Vagina (tissue), 2 donors: Measurements from ENCODE around the gene TNNC1. TPM values are rescaled to one million over a fixed set of nuclear protein-coding genes. Genes with fewer than 3 reads are reported as not detected.
A peak's percentile ranks its signal among the peaks of the same experiment; 100 is the strongest.

Source experiments
- DNase-seq, 2 donors: peaks; one replicate each; pipeline ENCODE4 v3.0.0-alpha.2; 2017; ENCODE audit errors: extremely low spot score in 2 of 2
- H3K27ac ChIP-seq: fragments of 200-600 bp; sonication (generic); one replicate; pipeline ENCODE4 v1.5.1; 2019
- H3K27me3 ChIP-seq: fragments of 200-600 bp; sonication (generic); one replicate; pipeline ENCODE4 v1.5.1; 2019
- H3K36me3 ChIP-seq, 2 donors: fragments of 200-600 bp; sonication (generic); one replicate each; pipeline ENCODE4 v1.5.1; 2017 to 2019
- H3K4me1 ChIP-seq: fragments of 200-600 bp; sonication (generic); one replicate; pipeline ENCODE4 v1.5.1; 2019
- H3K4me3 ChIP-seq, 2 donors: fragments of 200-600 bp; sonication (generic); 1 replicate in 1 of 2; 2 replicates in 1 of 2; pipeline ENCODE4 v1.5.1; 2016 to 2019
- H3K9me3 ChIP-seq: fragments of 200-600 bp; sonication (generic); one replicate; pipeline ENCODE4 v1.5.1; 2019
- POLR2A ChIP-seq, 2 donors: fragments of 450-650 bp; IDR thresholded peaks; one replicate each; pipeline ENCODE4 v1.6.1; 2017; ENCODE audit warnings: antibody characterized with exemption in 2 of 2, mild to moderate bottlenecking in 2 of 2, moderate library complexity in 2 of 2
- POLR2AphosphoS5 ChIP-seq, 2 donors: sonication (generic); formaldehyde crosslinking; IDR thresholded peaks; one replicate each; pipeline ENCODE4 v1.9.0; 2017; ENCODE audit warnings: antibody characterized with exemption in 2 of 2, mild to moderate bottlenecking in 2 of 2, low read depth in 1 of 2; ENCODE audit not compliant: insufficient read depth in 1 of 2
- intact Hi-C: fragments of 100-400 bp; cut with DNase I; formaldehyde crosslinking; loops from one replicate; pipeline ENCODE4 v1.15.1; 2023
- total RNA-seq: library from RNA; depleted of rRNA; stranded (reverse); fragments of >200 nt; gene quantifications from one replicate; pipeline ENCODE4 v1.2.3, GENCODE V29; 2016
- TF ChIP-seq, protein P1 (sequence below), 3 experiments: fragments of 450-650 bp in 2 of 3; fragments of 200-600 bp in 1 of 3; sonication (generic) in 1 of 3; IDR thresholded peaks; one replicate each; pipeline ENCODE4 v1.5.1; 2017 to 2019; ENCODE audit warnings: antibody characterized with exemption in 3 of 3, mild to moderate bottlenecking in 2 of 3, moderate library complexity in 2 of 3

Gene TNNC1
- total RNA-seq, 1 donor from 2014 or later: 1.7 TPM

GRCh38 chr3:52429779-52430415 lies 23.9 kb downstream of the TNNC1 start:
- H3K4me1 ChIP-seq: peaks cover 27% of the 10 kb centered on the region
- TF ChIP-seq, protein P1, sequence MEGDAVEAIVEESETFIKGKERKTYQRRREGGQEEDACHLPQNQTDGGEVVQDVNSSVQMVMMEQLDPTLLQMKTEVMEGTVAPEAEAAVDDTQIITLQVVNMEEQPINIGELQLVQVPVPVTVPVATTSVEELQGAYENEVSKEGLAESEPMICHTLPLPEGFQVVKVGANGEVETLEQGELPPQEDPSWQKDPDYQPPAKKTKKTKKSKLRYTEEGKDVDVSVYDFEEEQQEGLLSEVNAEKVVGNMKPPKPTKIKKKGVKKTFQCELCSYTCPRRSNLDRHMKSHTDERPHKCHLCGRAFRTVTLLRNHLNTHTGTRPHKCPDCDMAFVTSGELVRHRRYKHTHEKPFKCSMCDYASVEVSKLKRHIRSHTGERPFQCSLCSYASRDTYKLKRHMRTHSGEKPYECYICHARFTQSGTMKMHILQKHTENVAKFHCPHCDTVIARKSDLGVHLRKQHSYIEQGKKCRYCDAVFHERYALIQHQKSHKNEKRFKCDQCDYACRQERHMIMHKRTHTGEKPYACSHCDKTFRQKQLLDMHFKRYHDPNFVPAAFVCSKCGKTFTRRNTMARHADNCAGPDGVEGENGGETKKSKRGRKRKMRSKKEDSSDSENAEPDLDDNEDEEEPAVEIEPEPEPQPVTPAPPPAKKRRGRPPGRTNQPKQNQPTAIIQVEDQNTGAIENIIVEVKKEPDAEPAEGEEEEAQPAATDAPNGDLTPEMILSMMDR (IDR thresholded peaks at IDR 0.05): no peak
- no peak for TF ChIP-seq POLR2A (IDR thresholded peaks at IDR 0.05)
- no peak for TF ChIP-seq POLR2AphosphoS5 (IDR thresholded peaks at IDR 0.05; ENCODE audit: insufficient read depth in 1 of 2, low read depth in 1 of 2)
- DNase-seq: no peak
- no peaks in the 10 kb centered on the region for H3K9me3 ChIP-seq
- H3K27ac ChIP-seq: no peak overlapping the region
- H3K36me3 ChIP-seq: no peaks in the 10 kb centered on the region
- intact Hi-C loops: loop anchor here (2.0 to 10.0 kb wide), 2 partner anchors 15 to 95 kb away; partner anchors contain the start of gene SEMA3G
- H3K4me3 ChIP-seq: no peak overlapping the region
- H3K27me3 ChIP-seq: no peaks in the 10 kb centered on the region

GRCh38 chr3:52429031-52429430 lies 24.8 kb downstream of the TNNC1 start:
- intact Hi-C loops: loop anchor here (2.0 to 10.0 kb wide), 2 partner anchors 16 to 96 kb away; partner anchors contain the start of gene SEMA3G
- H3K9me3 ChIP-seq: no peaks in the 10 kb centered on the region
- H3K4me1 ChIP-seq: peaks cover 27% of the 10 kb centered on the region
- H3K27ac ChIP-seq: no peak overlapping the region
- H3K4me3 ChIP-seq: no peak overlapping the region
- TF ChIP-seq POLR2A (IDR thresholded peaks at IDR 0.05) (no peak), POLR2AphosphoS5 (IDR thresholded peaks at IDR 0.05; ENCODE audit: insufficient read depth in 1 of 2, low read depth in 1 of 2) (no peak)
- TF ChIP-seq, protein P1 (IDR thresholded peaks at IDR 0.05): no peak
- H3K27me3 ChIP-seq: no peaks in the 10 kb centered on the region
- H3K36me3 ChIP-seq: no peaks in the 10 kb centered on the region
- no peak for DNase-seq

DNA sequence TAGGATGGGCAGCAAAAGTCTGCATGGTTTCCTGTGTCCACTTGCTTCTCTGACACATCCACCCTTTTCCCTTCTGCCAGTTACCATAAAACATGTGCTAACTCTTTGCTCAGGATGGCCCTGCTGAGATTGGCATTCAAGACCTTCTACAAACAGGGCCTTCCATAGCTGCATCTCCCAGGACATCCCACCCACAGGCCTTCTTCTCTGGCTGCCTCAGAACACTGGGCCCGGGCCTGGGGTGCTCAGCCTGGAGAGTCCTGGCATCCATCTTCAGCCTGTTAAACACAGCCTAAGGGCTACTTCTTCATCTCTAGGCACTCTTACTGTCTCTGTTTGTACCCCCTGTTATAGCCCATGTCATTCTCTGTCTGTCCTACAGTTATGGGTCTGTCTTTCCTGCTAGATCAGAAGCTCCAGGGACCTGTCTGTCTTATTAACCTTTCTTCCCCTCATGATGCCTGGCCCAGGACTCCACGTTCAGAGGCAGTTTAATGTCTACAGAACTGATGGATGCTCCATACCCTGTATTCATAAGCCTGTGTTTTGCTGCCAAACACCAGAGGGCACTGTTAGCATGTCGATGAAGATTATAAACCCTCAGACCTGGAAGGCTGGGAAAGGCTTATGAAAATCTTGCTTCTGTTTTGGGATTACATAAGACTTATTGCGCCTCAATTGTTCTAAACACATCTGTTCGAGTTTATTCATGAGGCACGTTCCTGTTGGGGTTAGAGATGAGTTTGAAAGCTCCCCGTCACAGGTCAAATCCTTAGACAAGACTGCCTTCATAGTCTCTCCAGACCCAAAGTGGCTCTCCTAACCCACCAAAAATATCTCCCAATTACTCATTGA lies 25.5 kb downstream of the TNNC1 start:
- DNase-seq: no peak
- Histone ChIP-seq H3K4me3 (no peak overlapping the region), H3K36me3 (no peaks in the 10 kb centered on the region), H3K9me3 (no peaks in the 10 kb centered on the region), H3K4me1 (peaks cover 20% of the 10 kb centered on the region), H3K27me3 (no peaks in the 10 kb centered on the region), H3K27ac (no peak overlapping the region)
- TF ChIP-seq, protein P1 (IDR thresholded peaks at IDR 0.05): peak; percentile 53 to 82 (median 69)
- TF ChIP-seq POLR2A (IDR thresholded peaks at IDR 0.05): no peak
- peak in 1 of 2 donors; percentile 72 for TF ChIP-seq POLR2AphosphoS5 (IDR thresholded peaks at IDR 0.05; ENCODE audit: insufficient read depth in 1 of 2, low read depth in 1 of 2)
- intact Hi-C loops: loop anchor here (2.0 to 10.0 kb wide), 2 partner anchors 16 to 96 kb away; partner anchors contain the start of gene SEMA3G

DNA sequence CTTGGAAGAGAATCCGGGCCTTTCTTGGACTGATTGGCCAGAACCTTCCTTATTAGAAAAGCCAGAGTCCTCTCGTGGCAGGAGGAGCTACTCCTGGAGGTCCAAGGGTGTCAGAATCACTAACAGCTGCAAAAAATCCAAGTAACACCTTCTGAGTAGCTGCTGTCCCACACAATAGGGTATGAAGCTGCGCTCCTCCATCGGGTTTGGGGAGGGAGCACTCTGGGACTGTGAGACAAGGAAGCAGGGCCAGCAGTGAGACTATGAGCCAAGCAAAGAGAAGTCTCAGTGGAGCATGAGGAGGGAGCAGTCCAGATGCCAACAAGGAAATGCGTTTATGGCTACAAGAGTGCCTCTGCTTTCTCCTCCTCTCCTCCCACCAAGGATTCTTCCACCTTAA lies 30.7 kb downstream of the TNNC1 start:
- DNase-seq: no peak
- Histone ChIP-seq H3K27ac (no peak overlapping the region), H3K4me3 (no peak overlapping the region), H3K36me3 (no peaks in the 10 kb centered on the region), H3K27me3 (no peaks in the 10 kb centered on the region), H3K9me3 (no peaks in the 10 kb centered on the region), H3K4me1 (no peaks in the 10 kb centered on the region)
- intact Hi-C loops: loop anchor here (10.0 kb wide), 1 partner anchor 102 kb away; no protein-coding TSS in a partner anchor
- TF ChIP-seq POLR2A (IDR thresholded peaks at IDR 0.05): no peak
- no peak for TF ChIP-seq POLR2AphosphoS5 (IDR thresholded peaks at IDR 0.05; ENCODE audit: insufficient read depth in 1 of 2, low read depth in 1 of 2)
- TF ChIP-seq, protein P1 (IDR thresholded peaks at IDR 0.05): no peak
